Thyroid gland (tissue), 4 donors: Measurements from ENCODE around the gene DAPK1.

Experiments
- POLR2A ChIP-seq, 2 donors: fragments of 450-650 bp; IDR thresholded peaks; one replicate each; pipeline ENCODE4 v1.6.1; 2017; ENCODE audit warnings: antibody characterized with exemption in 2 of 2, mild to moderate bottlenecking in 2 of 2, moderate library complexity in 1 of 2
- TF ChIP-seq, protein P1 (sequence below), 6 experiments: fragments of 200-600 bp in 3 of 6; fragments of 450-650 bp in 3 of 6; sonication (generic) in 3 of 6; IDR thresholded peaks; one replicate each; pipeline ENCODE4 v1.5.1; 2016 to 2019; ENCODE audit warnings: antibody characterized with exemption in 6 of 6, mild to moderate bottlenecking in 2 of 6, inconsistent platforms in 1 of 6, moderate library complexity in 1 of 6

GRCh38 chr9:87748881-87749280 is 251.2 kb downstream of the DAPK1 start:
- TF ChIP-seq, protein P1, sequence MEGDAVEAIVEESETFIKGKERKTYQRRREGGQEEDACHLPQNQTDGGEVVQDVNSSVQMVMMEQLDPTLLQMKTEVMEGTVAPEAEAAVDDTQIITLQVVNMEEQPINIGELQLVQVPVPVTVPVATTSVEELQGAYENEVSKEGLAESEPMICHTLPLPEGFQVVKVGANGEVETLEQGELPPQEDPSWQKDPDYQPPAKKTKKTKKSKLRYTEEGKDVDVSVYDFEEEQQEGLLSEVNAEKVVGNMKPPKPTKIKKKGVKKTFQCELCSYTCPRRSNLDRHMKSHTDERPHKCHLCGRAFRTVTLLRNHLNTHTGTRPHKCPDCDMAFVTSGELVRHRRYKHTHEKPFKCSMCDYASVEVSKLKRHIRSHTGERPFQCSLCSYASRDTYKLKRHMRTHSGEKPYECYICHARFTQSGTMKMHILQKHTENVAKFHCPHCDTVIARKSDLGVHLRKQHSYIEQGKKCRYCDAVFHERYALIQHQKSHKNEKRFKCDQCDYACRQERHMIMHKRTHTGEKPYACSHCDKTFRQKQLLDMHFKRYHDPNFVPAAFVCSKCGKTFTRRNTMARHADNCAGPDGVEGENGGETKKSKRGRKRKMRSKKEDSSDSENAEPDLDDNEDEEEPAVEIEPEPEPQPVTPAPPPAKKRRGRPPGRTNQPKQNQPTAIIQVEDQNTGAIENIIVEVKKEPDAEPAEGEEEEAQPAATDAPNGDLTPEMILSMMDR (IDR thresholded peaks at IDR 0.05) = no peak
- no peak for TF ChIP-seq POLR2A (IDR thresholded peaks at IDR 0.05)
